Gastroesophageal sphincter (tissue), 3 donors: ENCODE measurements around the gene SPINK13.

Experiments
- EP300 ChIP-seq: sonication (generic); formaldehyde crosslinking; IDR thresholded peaks from one replicate; pipeline ENCODE4 v1.6.1; 2017; ENCODE audit warnings: antibody characterized with exemption, mild to moderate bottlenecking
- POLR2AphosphoS5 ChIP-seq: sonication (generic); formaldehyde crosslinking; IDR thresholded peaks from one replicate; pipeline ENCODE4 v1.6.1; 2017; ENCODE audit warnings: antibody characterized with exemption
- TF ChIP-seq, protein P1 (sequence below), 4 experiments: fragments of 200-600 bp in 2 of 4; fragments of 450-650 bp in 2 of 4; sonication (generic) in 1 of 4; IDR thresholded peaks; one replicate each; pipeline ENCODE4 v1.5.1; 2017 to 2019; ENCODE audit warnings: antibody characterized with exemption in 4 of 4, mild to moderate bottlenecking in 2 of 4, moderate library complexity in 2 of 4

- TF ChIP-seq, protein P1, sequence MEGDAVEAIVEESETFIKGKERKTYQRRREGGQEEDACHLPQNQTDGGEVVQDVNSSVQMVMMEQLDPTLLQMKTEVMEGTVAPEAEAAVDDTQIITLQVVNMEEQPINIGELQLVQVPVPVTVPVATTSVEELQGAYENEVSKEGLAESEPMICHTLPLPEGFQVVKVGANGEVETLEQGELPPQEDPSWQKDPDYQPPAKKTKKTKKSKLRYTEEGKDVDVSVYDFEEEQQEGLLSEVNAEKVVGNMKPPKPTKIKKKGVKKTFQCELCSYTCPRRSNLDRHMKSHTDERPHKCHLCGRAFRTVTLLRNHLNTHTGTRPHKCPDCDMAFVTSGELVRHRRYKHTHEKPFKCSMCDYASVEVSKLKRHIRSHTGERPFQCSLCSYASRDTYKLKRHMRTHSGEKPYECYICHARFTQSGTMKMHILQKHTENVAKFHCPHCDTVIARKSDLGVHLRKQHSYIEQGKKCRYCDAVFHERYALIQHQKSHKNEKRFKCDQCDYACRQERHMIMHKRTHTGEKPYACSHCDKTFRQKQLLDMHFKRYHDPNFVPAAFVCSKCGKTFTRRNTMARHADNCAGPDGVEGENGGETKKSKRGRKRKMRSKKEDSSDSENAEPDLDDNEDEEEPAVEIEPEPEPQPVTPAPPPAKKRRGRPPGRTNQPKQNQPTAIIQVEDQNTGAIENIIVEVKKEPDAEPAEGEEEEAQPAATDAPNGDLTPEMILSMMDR (IDR thresholded peaks at IDR 0.05) = no peak
- TF ChIP-seq POLR2AphosphoS5 (no peak), EP300 (no peak)
Observed at GRCh38 chr5:148309019-148309418, 40.4 kb downstream of the SPINK13 start.
